ENCODE results near the gene FYCO1. TPM values are rescaled to one million over a fixed set of nuclear protein-coding genes. Genes with fewer than 3 reads are reported as not detected.

FYCO1 gene
- total and polyA plus RNA-seq, 2 of the 13 experiments (the other 11 are each of a cell fraction or from before 2014, with no cell fraction given) = 2.7 to 4.2 TPM

GRCh38 chr3:45995236-45996192, at the start of gene FYCO1 (continued):
- TF ChIP-seq FOSL1 (CRISPR knock-in tag; IDR thresholded peaks at IDR 0.05; ENCODE audit: borderline replicate concordance) (peak; percentile 6; the same call in 1 of the 2 replicates), AKAP8 (CRISPR knock-in tag; IDR thresholded peaks at IDR 0.05) (no peak), ZMYM4 (CRISPR knock-in tag; IDR thresholded peaks at IDR 0.05) (no peak; the same call in 1 of the 2 replicates), ETV6 (CRISPR knock-in tag; conservative IDR thresholded peaks at IDR 0.05) (peak; percentile 72; the same call in 1 of the 2 replicates), BRCA1 (CRISPR knock-in tag; IDR thresholded peaks at IDR 0.05) (0 out of 2 replicates have a peak, but pooled peaks have one; percentile 25), MBNL3 (CRISPR knock-in tag; conservative IDR thresholded peaks at IDR 0.05) (no peak), IKZF5 (CRISPR knock-in tag; IDR thresholded peaks at IDR 0.05) (peak; percentile 65), PHB2 (IDR thresholded peaks at IDR 0.05; ENCODE audit: partially characterized antibody) (no peak), FUBP1 (CRISPR knock-in tag; IDR thresholded peaks at IDR 0.05; ENCODE audit: borderline replicate concordance) (no peak), THAP11 (CRISPR knock-in tag; IDR thresholded peaks at IDR 0.05) (peak; percentile 99), ZNF24 (IDR thresholded peaks at IDR 0.05) (no peak), ZNF614 (CRISPR knock-in tag; IDR thresholded peaks at IDR 0.05; ENCODE audit: borderline replicate concordance) (no peak), ZNF34 (CRISPR knock-in tag; IDR thresholded peaks at IDR 0.05; ENCODE audit: borderline replicate concordance) (0 out of 2 replicates have a peak, but pooled peaks have one; percentile 58), ZBTB3 (CRISPR knock-in tag; IDR thresholded peaks at IDR 0.05; ENCODE audit: borderline replicate concordance, low read depth) (peak; percentile 47; the same call in 1 of the 2 replicates), ZNF10 (CRISPR knock-in tag; IDR thresholded peaks at IDR 0.05; ENCODE audit: borderline replicate concordance, low read depth) (no peak), SMYD3 (CRISPR knock-in tag; IDR thresholded peaks at IDR 0.05) (no peak; the same call in 1 of the 2 replicates), ZNF350 (CRISPR knock-in tag; IDR thresholded peaks at IDR 0.05; ENCODE audit: borderline replicate concordance, low read depth) (peak; percentile 82), SOX5 (CRISPR knock-in tag; IDR thresholded peaks at IDR 0.05; ENCODE audit: borderline replicate concordance) (0 out of 2 replicates have a peak, but pooled peaks have one; percentile 12)
- TF ChIP-seq, protein P1, sequence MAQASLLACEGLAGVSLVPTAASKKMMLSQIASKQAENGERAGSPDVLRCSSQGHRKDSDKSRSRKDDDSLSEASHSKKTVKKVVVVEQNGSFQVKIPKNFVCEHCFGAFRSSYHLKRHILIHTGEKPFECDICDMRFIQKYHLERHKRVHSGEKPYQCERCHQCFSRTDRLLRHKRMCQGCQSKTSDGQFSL (CRISPR knock-in tag; IDR thresholded peaks at IDR 0.05) = no peak
- TF ChIP-seq, protein P2, sequence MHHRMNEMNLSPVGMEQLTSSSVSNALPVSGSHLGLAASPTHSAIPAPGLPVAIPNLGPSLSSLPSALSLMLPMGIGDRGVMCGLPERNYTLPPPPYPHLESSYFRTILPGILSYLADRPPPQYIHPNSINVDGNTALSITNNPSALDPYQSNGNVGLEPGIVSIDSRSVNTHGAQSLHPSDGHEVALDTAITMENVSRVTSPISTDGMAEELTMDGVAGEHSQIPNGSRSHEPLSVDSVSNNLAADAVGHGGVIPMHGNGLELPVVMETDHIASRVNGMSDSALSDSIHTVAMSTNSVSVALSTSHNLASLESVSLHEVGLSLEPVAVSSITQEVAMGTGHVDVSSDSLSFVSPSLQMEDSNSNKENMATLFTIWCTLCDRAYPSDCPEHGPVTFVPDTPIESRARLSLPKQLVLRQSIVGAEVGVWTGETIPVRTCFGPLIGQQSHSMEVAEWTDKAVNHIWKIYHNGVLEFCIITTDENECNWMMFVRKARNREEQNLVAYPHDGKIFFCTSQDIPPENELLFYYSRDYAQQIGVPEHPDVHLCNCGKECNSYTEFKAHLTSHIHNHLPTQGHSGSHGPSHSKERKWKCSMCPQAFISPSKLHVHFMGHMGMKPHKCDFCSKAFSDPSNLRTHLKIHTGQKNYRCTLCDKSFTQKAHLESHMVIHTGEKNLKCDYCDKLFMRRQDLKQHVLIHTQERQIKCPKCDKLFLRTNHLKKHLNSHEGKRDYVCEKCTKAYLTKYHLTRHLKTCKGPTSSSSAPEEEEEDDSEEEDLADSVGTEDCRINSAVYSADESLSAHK (CRISPR knock-in tag; IDR thresholded peaks at IDR 0.05; ENCODE audit: borderline replicate concordance) = no peak
- TF ChIP-seq, protein P3, sequence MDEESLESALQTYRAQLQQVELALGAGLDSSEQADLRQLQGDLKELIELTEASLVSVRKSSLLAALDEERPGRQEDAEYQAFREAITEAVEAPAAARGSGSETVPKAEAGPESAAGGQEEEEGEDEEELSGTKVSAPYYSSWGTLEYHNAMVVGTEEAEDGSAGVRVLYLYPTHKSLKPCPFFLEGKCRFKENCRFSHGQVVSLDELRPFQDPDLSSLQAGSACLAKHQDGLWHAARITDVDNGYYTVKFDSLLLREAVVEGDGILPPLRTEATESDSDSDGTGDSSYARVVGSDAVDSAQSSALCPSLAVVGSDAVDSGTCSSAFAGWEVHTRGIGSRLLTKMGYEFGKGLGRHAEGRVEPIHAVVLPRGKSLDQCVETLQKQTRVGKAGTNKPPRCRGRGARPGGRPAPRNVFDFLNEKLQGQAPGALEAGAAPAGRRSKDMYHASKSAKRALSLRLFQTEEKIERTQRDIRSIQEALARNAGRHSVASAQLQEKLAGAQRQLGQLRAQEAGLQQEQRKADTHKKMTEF (CRISPR knock-in tag; IDR thresholded peaks at IDR 0.05) = no peak

Measured in HepG2 (cell line).